Heart left ventricle (tissue), 16 donors: ENCODE measurements around the gene STN1. TPM values are rescaled to one million over a fixed set of nuclear protein-coding genes. Genes with fewer than 3 reads are reported as not detected.

Experiments
- ATAC-seq, 4 donors: fragments of 200-7000 bp; cut with Tn5 transposase; one replicate each; pipeline ENCODE4 v1.9.1; 2020 to 2022; ENCODE audit warnings: moderate library complexity in 4 of 4, mild to moderate bottlenecking in 3 of 4, moderate number of reproducible peaks in 1 of 4
- DNase-seq, 5 donors: peaks; one replicate each; pipeline ENCODE4 v3.0.0-alpha.2; 2020
- H3K27ac ChIP-seq, 12 donors: fragments of 200-600 bp; sonication (generic) in 4 of 12; one replicate each; pipeline versions ENCODE4 v1.5.0 to v1.8.0; 2016 to 2022; ENCODE audit warnings: mild to moderate bottlenecking in 2 of 12
- H3K27me3 ChIP-seq, 9 donors: fragments of 200-600 bp; sonication (generic) in 2 of 9; one replicate each; pipeline versions ENCODE4 v1.5.1 to v1.8.0; 2016 to 2022; ENCODE audit warnings: mild to moderate bottlenecking in 3 of 9
- H3K36me3 ChIP-seq, 9 donors: fragments of 200-600 bp; sonication (generic) in 2 of 9; one replicate each; pipeline versions ENCODE4 v1.5.0 to v1.8.0; 2018 to 2022; ENCODE audit warnings: mild to moderate bottlenecking in 2 of 9
- H3K4me1 ChIP-seq, 12 donors: fragments of 200-600 bp; sonication (generic) in 4 of 12; one replicate each; pipeline versions ENCODE4 v1.5.0 to v1.8.0; 2016 to 2022; ENCODE audit warnings: mild to moderate bottlenecking in 3 of 12
- H3K4me3 ChIP-seq, 12 donors: fragments of 200-600 bp; sonication (generic) in 4 of 12; one replicate each; pipeline versions ENCODE4 v1.5.0 to v1.8.0; 2017 to 2022; ENCODE audit warnings: mild to moderate bottlenecking in 9 of 12, moderate library complexity in 4 of 12
- H3K9me3 ChIP-seq, 12 donors: fragments of 200-600 bp; sonication (generic) in 4 of 12; one replicate each; pipeline versions ENCODE4 v1.5.0 to v1.8.0; 2016 to 2022; ENCODE audit warnings: mild to moderate bottlenecking in 1 of 12
- POLR2A ChIP-seq, 2 donors: fragments of 450-650 bp; IDR thresholded peaks; one replicate each; pipeline ENCODE4 v1.6.1; 2017; ENCODE audit warnings: antibody characterized with exemption in 2 of 2, mild to moderate bottlenecking in 2 of 2, moderate library complexity in 2 of 2
- WGBS, 4 donors: extraction: QIAGEN DNeasy Blood & Tissue Kit in 2 of 4; methylation state at CpG; one replicate each; pipeline versions ENCODE4 v1.1.5 to v1.1.7; 2013 to 2018; 5-methylcytosine and 5-hydroxymethylcytosine counted together
- intact Hi-C, 10 donors: fragments of 100-400 bp; cut with DNase I; formaldehyde crosslinking; loops; one replicate each; pipeline versions ENCODE4 v1.11.1 to v1.14.2; 2022
- polyA plus RNA-seq, 2 donors: library from polyadenylated mRNA; stranded (reverse); fragments of 200-250 nt; gene quantifications; one replicate each; pipeline ENCODE4 v1.2.3, GENCODE V29; 2013
- total RNA-seq, 9 donors: library from RNA; depleted of rRNA in 2 of 9; stranded (reverse); fragments of >200 nt in 2 of 9; fragmentation: NEBNext Ultra II Directional in 3 of 9; extraction: Animal tissue kit (Norgen Biotek cat#: 25700) in 3 of 9; gene quantifications; one replicate each; pipeline versions ENCODE4 v1.1.0 to v1.2.4, GENCODE V29; 2016 to 2023
- TF ChIP-seq, protein P1 (sequence below), 12 donors: fragments of 200-600 bp; sonication (generic) in 4 of 12; IDR thresholded peaks; one replicate each; pipeline versions ENCODE4 v1.5.0 to v1.8.0; 2018 to 2022; ENCODE audit warnings: antibody characterized with exemption in 12 of 12, mild to moderate bottlenecking in 5 of 12
- donor health status: ischemic (EF 13 %, LVEDD 7.1; RV severe dilation, severe dysfunction).
- donor health status: healthy with polysubstance abuse.
- donor health status: DM: no; HTN: yes; CAD: no.
- donor health status: DM: no; HTN: no; CAD: no.
- donor health status: ischemic (EF 25% LVEDD 6.9; RV normal size, moderate dysfunction).
- donor health status: ischemic (EF 25% LVEDD 5.7; RV mildly dilated, moderate dysfunction).
- donor health status: healthy.
- donor health status: DM: yes; HTN: yes; CAD: no.
- donor health status: ischemic (EF 35%, LVEDD 5.7; RV mildly dilated, moderate dysfunction).
- donor health status: nonischemic (EF 11% LVEDD 7.7; RV severe dilation, severe dysfunction).
- donor health status: DM: yes; HTN: yes; CAD: no.
- donor health status: PGD.
- donor health status: ischemic (EF 29% LVEDD 5.4; RV normal size, mild dysfunction).
- donor health status: nonischemic (EF 23%, LVEDD 6.1; RV moderate dilation, normal function).

Gene STN1
- total and polyA plus RNA-seq, 11 donors, result 23.1 to 53.1 (median 32.7) TPM

- DNase-seq (no peak), ATAC-seq (no peak)
- 57 to 88% (median 76%) methylated on average over 2 of the region's 2 CpGs for WGBS, 4 donors
- Histone ChIP-seq H3K4me1 (no peaks in the 10 kb centered on the region), H3K27ac (no peak overlapping the region), H3K9me3 (no peaks in the 10 kb centered on the region), H3K36me3 (no peaks in the 10 kb centered on the region), H3K27me3 (no peaks in the 10 kb centered on the region), H3K4me3 (no peak overlapping the region)
- TF ChIP-seq, protein P1, sequence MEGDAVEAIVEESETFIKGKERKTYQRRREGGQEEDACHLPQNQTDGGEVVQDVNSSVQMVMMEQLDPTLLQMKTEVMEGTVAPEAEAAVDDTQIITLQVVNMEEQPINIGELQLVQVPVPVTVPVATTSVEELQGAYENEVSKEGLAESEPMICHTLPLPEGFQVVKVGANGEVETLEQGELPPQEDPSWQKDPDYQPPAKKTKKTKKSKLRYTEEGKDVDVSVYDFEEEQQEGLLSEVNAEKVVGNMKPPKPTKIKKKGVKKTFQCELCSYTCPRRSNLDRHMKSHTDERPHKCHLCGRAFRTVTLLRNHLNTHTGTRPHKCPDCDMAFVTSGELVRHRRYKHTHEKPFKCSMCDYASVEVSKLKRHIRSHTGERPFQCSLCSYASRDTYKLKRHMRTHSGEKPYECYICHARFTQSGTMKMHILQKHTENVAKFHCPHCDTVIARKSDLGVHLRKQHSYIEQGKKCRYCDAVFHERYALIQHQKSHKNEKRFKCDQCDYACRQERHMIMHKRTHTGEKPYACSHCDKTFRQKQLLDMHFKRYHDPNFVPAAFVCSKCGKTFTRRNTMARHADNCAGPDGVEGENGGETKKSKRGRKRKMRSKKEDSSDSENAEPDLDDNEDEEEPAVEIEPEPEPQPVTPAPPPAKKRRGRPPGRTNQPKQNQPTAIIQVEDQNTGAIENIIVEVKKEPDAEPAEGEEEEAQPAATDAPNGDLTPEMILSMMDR (IDR thresholded peaks at IDR 0.05), result no peak
- no peak for TF ChIP-seq POLR2A (IDR thresholded peaks at IDR 0.05)
- intact Hi-C loops, result no loop called here
Measured at GRCh38 chr10:103941801-103942200, 23.8 kb upstream of the STN1 start.

DNA sequence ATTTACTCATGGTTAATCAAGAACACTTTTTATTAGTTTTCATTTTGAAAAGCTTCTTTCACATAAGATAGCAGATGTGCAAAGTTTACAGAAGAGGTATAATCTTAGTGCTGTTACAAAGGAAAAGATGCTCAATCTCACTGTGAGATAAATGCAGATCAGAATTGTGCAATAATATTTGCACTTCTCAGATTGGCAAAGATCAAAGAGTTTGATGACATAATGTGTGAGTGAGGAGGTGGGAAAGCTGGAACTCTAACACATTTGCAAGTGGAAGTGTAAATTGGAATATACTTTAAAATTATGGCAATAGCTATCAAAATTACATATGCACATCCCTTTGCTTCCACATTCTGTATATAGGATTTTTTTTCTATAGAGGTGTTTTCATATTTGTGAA lies 21.5 kb upstream of the STN1 start:
- no peak overlapping the region for H3K4me3 ChIP-seq
- intact Hi-C loops, result no loop called here
- no peak for ATAC-seq

GRCh38 chr10:103936022-103936421 lies 18.0 kb upstream of the STN1 start:
- no peak for TF ChIP-seq POLR2A (IDR thresholded peaks at IDR 0.05)
- TF ChIP-seq, protein P1 (IDR thresholded peaks at IDR 0.05), result no peak
- WGBS, 4 donors, result 56 to 70% (median 64%) methylated on average over 6 of the region's 6 CpGs
- peaks cover 0 to 7% (median 0%) of the 10 kb centered on the region in 12 donors for H3K4me1 ChIP-seq
- peak in 1 of 5 donors; percentile 31 for DNase-seq
- no peaks in the 10 kb centered on the region for H3K27me3 ChIP-seq
- no peaks in the 10 kb centered on the region for H3K36me3 ChIP-seq
- no peaks in the 10 kb centered on the region for H3K9me3 ChIP-seq
- intact Hi-C loops, result no loop called here
- peak in 2 of 4 donors; percentile 24 to 63 for ATAC-seq
- no peak overlapping the region for H3K27ac ChIP-seq
- no peak overlapping the region for H3K4me3 ChIP-seq

More for the DNA sequence above, 21.5 kb upstream of the STN1 start:
- TF ChIP-seq, protein P1 (IDR thresholded peaks at IDR 0.05), result no peak
- TF ChIP-seq POLR2A (IDR thresholded peaks at IDR 0.05), result no peak
- DNase-seq, result no peak
- no peak overlapping the region for H3K27ac ChIP-seq
- no peaks in the 10 kb centered on the region for H3K9me3 ChIP-seq
- H3K4me1 ChIP-seq, result no peaks in the 10 kb centered on the region
- H3K27me3 ChIP-seq, result no peaks in the 10 kb centered on the region
- no peaks in the 10 kb centered on the region for H3K36me3 ChIP-seq

GRCh38 chr10:103934308-103934707 lies 16.3 kb upstream of the STN1 start:
- H3K4me1 ChIP-seq, result peaks cover 0 to 7% (median 0%) of the 10 kb centered on the region in 12 donors
- H3K9me3 ChIP-seq, result no peaks in the 10 kb centered on the region
- H3K36me3 ChIP-seq, result no peaks in the 10 kb centered on the region
- ATAC-seq (no peak), DNase-seq (no peak)
- H3K4me3 ChIP-seq, result no peak overlapping the region
- no peaks in the 10 kb centered on the region for H3K27me3 ChIP-seq
- no peak for TF ChIP-seq POLR2A (IDR thresholded peaks at IDR 0.05)
- TF ChIP-seq, protein P1 (IDR thresholded peaks at IDR 0.05), result no peak
- no peak overlapping the region for H3K27ac ChIP-seq
- WGBS, 4 donors, result 85 to 96% (median 94%) methylated on average over 6 of the region's 6 CpGs
- intact Hi-C loops, result no loop called here
